Adrenal gland (tissue), 12 donors: ENCODE results near the gene HCFC2. TPM values are rescaled to one million over a fixed set of nuclear protein-coding genes. Genes with fewer than 3 reads are reported as not detected.

ENCODE experiments used
- DNase-seq, 7 donors: peaks; one replicate each; pipeline ENCODE4 v3.0.0-alpha.2; 2019 to 2020
- H3K27ac ChIP-seq, 5 donors: fragments of 200-600 bp; sonication (generic) in 4 of 5; 1 replicate in 3 of 5; 2 replicates in 2 of 5; pipeline versions ENCODE4 v1.5.1 to v1.8.0; 2016 to 2020; ENCODE audit warnings: mild to moderate bottlenecking in 1 of 5
- H3K27me3 ChIP-seq: fragments of 200-600 bp; 2 replicates; pipeline ENCODE4 v1.8.0; 2021
- H3K36me3 ChIP-seq, 2 donors: fragments of 200-600 bp; replicated peaks in 1 of 2; 1 replicate in 1 of 2; 2 replicates in 1 of 2; pipeline versions ENCODE4 v1.5.1 to v1.8.0; 2018 to 2022
- H3K4me1 ChIP-seq, 2 donors: fragments of 200-600 bp; replicated peaks in 1 of 2; 1 replicate in 1 of 2; 2 replicates in 1 of 2; pipeline versions ENCODE4 v1.5.1 to v1.8.0; 2018 to 2021
- H3K4me3 ChIP-seq, 4 donors: fragments of 200-600 bp; sonication (generic) in 3 of 4; one replicate each; pipeline ENCODE4 v1.5.1; 2016 to 2018
- H3K9me3 ChIP-seq, 3 donors: fragments of 200-600 bp; sonication (generic) in 1 of 3; replicated peaks in 1 of 3; 1 replicate in 2 of 3; 2 replicates in 1 of 3; pipeline versions ENCODE4 v1.5.1 to v1.8.0; 2016 to 2021
- POLR2A ChIP-seq, 2 donors: fragments of 450-650 bp; IDR thresholded peaks; one replicate each; pipeline ENCODE4 v1.6.1; 2017; ENCODE audit warnings: antibody characterized with exemption in 2 of 2, mild to moderate bottlenecking in 2 of 2, moderate library complexity in 1 of 2
- WGBS, 4 donors: extraction: QIAGEN DNeasy Blood & Tissue Kit in 2 of 4; methylation state at CpG; one replicate each; pipeline versions ENCODE4 v1.1.5 to v1.1.7; 2013 to 2017; 5-methylcytosine and 5-hydroxymethylcytosine counted together
- intact Hi-C, 2 donors: fragments of 100-400 bp; cut with DNase I; formaldehyde crosslinking; loops; one replicate each; pipeline versions ENCODE4 v1.14.1 to v1.15.0; 2022 to 2023
- polyA plus RNA-seq, 3 donors: library from polyadenylated mRNA; stranded (reverse); fragments of 200-250 nt in 2 of 3; fragments of 350-450 nt in 1 of 3; fragmentation: Illumina TruSeq in 1 of 3; extraction: RNeasy Lipid Tissue Mini Kit (QIAGEN cat#74804) in 1 of 3; gene quantifications; one replicate each; pipeline ENCODE4 v1.2.3, GENCODE V29; 2013 to 2014
- total RNA-seq, 9 donors: library from RNA; depleted of rRNA in 4 of 9; stranded (reverse); fragments of >200 nt in 4 of 9; fragments of 120-200 nt in 1 of 9; fragmentation: NEBNext Ultra II Directional in 1 of 9; extraction: Animal tissue kit (Norgen Biotek cat#: 25700) in 1 of 9; gene quantifications; one replicate each; pipeline versions ENCODE4 v1.1.0 to v1.2.4, GENCODE V29; 2013 to 2023
- TF ChIP-seq, protein P1 (sequence below), 6 experiments: fragments of 450-650 bp in 4 of 6; fragments of 200-600 bp in 2 of 6; sonication (generic) in 1 of 6; IDR thresholded peaks; 1 replicate in 5 of 6; 2 replicates in 1 of 6; pipeline versions ENCODE4 v1.5.1 to v1.8.0; 2016 to 2021; ENCODE audit warnings: antibody characterized with exemption in 6 of 6, mild to moderate bottlenecking in 2 of 6, moderate library complexity in 1 of 6
- donor health status: healthy with polysubstance abuse.
- donor health status: Bipolar disorder and iron deficiency.
- donor health status: DM: yes; HTN: yes; CAD: no.
- donor health status: DM: no; HTN: no; CAD: no.
- donor health status: DM: no; HTN: no; CAD: no.
- donor health status: DM: yes; HTN: yes; CAD: no.

HCFC2 gene
- total and polyA plus RNA-seq, 12 donors = 8.5 to 35.4 (median 20.5) TPM

GRCh38 chr12:104130760-104131159 is 66.4 kb downstream of the HCFC2 start:
- H3K4me1 ChIP-seq = peaks cover 17 to 51% of the 10 kb centered on the region in 2 donors
- TF ChIP-seq POLR2A (IDR thresholded peaks at IDR 0.05) = no peak
- TF ChIP-seq, protein P1, sequence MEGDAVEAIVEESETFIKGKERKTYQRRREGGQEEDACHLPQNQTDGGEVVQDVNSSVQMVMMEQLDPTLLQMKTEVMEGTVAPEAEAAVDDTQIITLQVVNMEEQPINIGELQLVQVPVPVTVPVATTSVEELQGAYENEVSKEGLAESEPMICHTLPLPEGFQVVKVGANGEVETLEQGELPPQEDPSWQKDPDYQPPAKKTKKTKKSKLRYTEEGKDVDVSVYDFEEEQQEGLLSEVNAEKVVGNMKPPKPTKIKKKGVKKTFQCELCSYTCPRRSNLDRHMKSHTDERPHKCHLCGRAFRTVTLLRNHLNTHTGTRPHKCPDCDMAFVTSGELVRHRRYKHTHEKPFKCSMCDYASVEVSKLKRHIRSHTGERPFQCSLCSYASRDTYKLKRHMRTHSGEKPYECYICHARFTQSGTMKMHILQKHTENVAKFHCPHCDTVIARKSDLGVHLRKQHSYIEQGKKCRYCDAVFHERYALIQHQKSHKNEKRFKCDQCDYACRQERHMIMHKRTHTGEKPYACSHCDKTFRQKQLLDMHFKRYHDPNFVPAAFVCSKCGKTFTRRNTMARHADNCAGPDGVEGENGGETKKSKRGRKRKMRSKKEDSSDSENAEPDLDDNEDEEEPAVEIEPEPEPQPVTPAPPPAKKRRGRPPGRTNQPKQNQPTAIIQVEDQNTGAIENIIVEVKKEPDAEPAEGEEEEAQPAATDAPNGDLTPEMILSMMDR (IDR thresholded peaks at IDR 0.05) = no peak
- WGBS, 4 donors = 76 to 81% (median 80%) methylated on average over 2 of the region's 2 CpGs
- H3K36me3 ChIP-seq = peaks cover 0 to 48% of the 10 kb centered on the region in 2 donors
- no peaks in the 10 kb centered on the region for H3K27me3 ChIP-seq
- DNase-seq = no peak
- H3K27ac ChIP-seq = no peak overlapping the region
- intact Hi-C loops = no loop called here
- H3K4me3 ChIP-seq = no peak overlapping the region
- H3K9me3 ChIP-seq = no peaks in the 10 kb centered on the region

GRCh38 chr12:104131609-104132008 is 67.3 kb downstream of the HCFC2 start:
- Histone ChIP-seq H3K27me3 (no peaks in the 10 kb centered on the region), H3K27ac (no peak overlapping the region), H3K4me1 (peaks cover 17 to 60% of the 10 kb centered on the region in 2 donors), H3K4me3 (no peak overlapping the region), H3K36me3 (peaks cover 0 to 39% of the 10 kb centered on the region in 2 donors), H3K9me3 (no peaks in the 10 kb centered on the region)
- WGBS, 4 donors = 75 to 87% (median 83%) methylated on average over 4 of the region's 4 CpGs
- intact Hi-C loops = no loop called here
- TF ChIP-seq POLR2A (IDR thresholded peaks at IDR 0.05) = no peak
- TF ChIP-seq, protein P1 (IDR thresholded peaks at IDR 0.05) = no peak
- no peak for DNase-seq

DNA sequence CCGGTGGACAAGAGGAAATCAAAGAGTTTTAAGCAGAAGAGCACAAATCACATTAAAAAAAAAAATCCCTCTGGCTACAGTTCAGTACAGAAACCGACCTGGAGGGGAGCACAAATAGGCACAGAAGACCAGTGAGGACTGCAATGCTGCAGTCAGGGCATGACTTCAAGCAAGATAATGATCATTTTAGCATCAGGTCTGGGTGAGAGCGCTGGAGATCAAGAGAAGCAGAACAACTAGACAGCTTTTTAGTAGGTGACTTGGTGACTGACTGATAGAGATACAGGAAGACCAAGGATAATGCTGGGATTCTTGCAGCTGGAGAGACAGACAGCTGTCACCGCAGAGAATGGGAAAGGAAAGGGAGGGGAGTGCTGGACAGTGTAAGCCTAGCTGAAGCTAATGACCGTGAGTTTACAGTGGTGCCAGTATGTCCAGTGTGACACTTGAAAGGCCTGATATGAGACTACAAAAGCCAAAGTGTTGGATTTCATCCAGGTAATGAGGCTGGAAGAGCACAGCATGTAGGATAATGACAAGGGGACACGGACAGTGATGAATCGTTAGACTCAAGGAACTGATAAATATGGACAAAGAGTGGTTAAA is 68.1 kb downstream of the HCFC2 start:
- DNase-seq = no peak
- Histone ChIP-seq H3K27me3 (no peaks in the 10 kb centered on the region), H3K4me1 (peaks cover 21 to 63% of the 10 kb centered on the region in 2 donors), H3K36me3 (peaks cover 0 to 31% of the 10 kb centered on the region in 2 donors), H3K9me3 (no peaks in the 10 kb centered on the region), H3K4me3 (peak overlapping the region in 1 of 4 donors; percentile 8), H3K27ac (peak overlapping the region in 2 of 5 donors; percentile 13 to 27)
- intact Hi-C loops = no loop called here
- WGBS, 4 donors = 57 to 65% (median 60%) methylated on average over 7 of the region's 7 CpGs
- no peak for TF ChIP-seq POLR2A (IDR thresholded peaks at IDR 0.05)
- TF ChIP-seq, protein P1 (IDR thresholded peaks at IDR 0.05) = no peak

- Histone ChIP-seq H3K4me1 (peaks cover 22 to 64% of the 10 kb centered on the region in 2 donors), H3K4me3 (no peak overlapping the region), H3K36me3 (peaks cover 0 to 22% of the 10 kb centered on the region in 2 donors), H3K27me3 (no peaks in the 10 kb centered on the region), H3K9me3 (no peaks in the 10 kb centered on the region), H3K27ac (no peak overlapping the region)
- DNase-seq = no peak
- intact Hi-C loops = no loop called here
- 81 to 88% (median 83%) methylated on average over 5 of the region's 5 CpGs for WGBS, 4 donors
- no peak for TF ChIP-seq POLR2A (IDR thresholded peaks at IDR 0.05)
- TF ChIP-seq, protein P1 (IDR thresholded peaks at IDR 0.05) = no peak
Measured at GRCh38 chr12:104133321-104133720, 69.0 kb downstream of the HCFC2 start.
